Measurements from ENCODE around the gene RPGRIP1.

DNA sequence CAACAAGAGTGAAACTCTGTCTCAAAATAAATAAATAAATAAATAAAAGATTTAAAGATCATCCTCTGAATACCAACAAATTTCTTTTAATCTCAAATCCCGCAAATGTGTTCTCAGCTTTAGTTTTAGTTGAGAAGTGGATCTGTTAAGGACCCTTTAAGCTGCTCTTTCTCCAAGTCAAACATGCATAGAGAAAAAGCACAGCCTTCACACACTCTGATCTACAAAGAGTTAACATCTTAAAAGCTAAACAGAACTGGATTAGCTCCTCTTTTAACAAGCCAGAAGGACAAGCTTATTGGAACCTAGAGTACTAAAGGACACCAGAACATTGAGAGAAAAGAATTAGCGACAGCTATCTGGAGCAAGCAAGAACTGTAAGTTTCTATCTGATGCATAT lies at the start of gene RPGRIP1:
- TF ChIP-seq XRCC5 (IDR thresholded peaks at IDR 0.05; ENCODE audit: low read depth, low read length) (no peak), UBTF (IDR thresholded peaks at IDR 0.05; ENCODE audit: borderline replicate concordance in 1 of 2, low read depth in 2 of 2, low read length in 2 of 2) (no peak), MAFK (IDR thresholded peaks at IDR 0.05; ENCODE audit: low read length) (no peak), ZNF24 (IDR thresholded peaks at IDR 0.05) (no peak), EP300 (IDR thresholded peaks at IDR 0.05; ENCODE audit: low read length) (no peak), SRSF3 (IDR thresholded peaks at IDR 0.05; ENCODE audit: insufficient read depth, low read length) (no peak), SNAPC5 (CRISPR knock-in tag; IDR thresholded peaks at IDR 0.05) (no peak)
- TF ChIP-seq, protein P1, sequence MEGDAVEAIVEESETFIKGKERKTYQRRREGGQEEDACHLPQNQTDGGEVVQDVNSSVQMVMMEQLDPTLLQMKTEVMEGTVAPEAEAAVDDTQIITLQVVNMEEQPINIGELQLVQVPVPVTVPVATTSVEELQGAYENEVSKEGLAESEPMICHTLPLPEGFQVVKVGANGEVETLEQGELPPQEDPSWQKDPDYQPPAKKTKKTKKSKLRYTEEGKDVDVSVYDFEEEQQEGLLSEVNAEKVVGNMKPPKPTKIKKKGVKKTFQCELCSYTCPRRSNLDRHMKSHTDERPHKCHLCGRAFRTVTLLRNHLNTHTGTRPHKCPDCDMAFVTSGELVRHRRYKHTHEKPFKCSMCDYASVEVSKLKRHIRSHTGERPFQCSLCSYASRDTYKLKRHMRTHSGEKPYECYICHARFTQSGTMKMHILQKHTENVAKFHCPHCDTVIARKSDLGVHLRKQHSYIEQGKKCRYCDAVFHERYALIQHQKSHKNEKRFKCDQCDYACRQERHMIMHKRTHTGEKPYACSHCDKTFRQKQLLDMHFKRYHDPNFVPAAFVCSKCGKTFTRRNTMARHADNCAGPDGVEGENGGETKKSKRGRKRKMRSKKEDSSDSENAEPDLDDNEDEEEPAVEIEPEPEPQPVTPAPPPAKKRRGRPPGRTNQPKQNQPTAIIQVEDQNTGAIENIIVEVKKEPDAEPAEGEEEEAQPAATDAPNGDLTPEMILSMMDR (IDR thresholded peaks at IDR 0.05 in 2 of 3, conservative IDR thresholded peaks at IDR 0.05 in 1 of 3; ENCODE audit: insufficient read depth in 2 of 3, low read depth in 1 of 3, low read length in 3 of 3): no peak
- TF ChIP-seq, protein P2, sequence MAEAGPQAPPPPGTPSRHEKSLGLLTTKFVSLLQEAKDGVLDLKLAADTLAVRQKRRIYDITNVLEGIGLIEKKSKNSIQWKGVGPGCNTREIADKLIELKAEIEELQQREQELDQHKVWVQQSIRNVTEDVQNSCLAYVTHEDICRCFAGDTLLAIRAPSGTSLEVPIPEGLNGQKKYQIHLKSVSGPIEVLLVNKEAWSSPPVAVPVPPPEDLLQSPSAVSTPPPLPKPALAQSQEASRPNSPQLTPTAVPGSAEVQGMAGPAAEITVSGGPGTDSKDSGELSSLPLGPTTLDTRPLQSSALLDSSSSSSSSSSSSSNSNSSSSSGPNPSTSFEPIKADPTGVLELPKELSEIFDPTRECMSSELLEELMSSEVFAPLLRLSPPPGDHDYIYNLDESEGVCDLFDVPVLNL (CRISPR knock-in tag; IDR thresholded peaks at IDR 0.05; ENCODE audit: low read depth): no peak
- TF ChIP-seq, protein P3, sequence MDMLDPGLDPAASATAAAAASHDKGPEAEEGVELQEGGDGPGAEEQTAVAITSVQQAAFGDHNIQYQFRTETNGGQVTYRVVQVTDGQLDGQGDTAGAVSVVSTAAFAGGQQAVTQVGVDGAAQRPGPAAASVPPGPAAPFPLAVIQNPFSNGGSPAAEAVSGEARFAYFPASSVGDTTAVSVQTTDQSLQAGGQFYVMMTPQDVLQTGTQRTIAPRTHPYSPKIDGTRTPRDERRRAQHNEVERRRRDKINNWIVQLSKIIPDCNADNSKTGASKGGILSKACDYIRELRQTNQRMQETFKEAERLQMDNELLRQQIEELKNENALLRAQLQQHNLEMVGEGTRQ (CRISPR knock-in tag; IDR thresholded peaks at IDR 0.05): no peak
